SK-N-SH (cell line): Measurements from ENCODE around the gene USP22. TPM values are rescaled to one million over a fixed set of nuclear protein-coding genes. Genes with fewer than 3 reads are reported as not detected.
"Not testable (repeated sequence)": the region's sequence is repeated elsewhere in the genome, so short reads cannot be mapped to it uniquely, and the experiment has no call there.

Experiments
- CTCF ChIA-PET: fragments of 300-600, 350-600 bp; formaldehyde crosslinking; extraction: SDS; loops from one replicate; lab custom pipeline; 2021; lab: Yijun Ruan, JAX
- POLR2A ChIA-PET: fragments of 350-600 bp; sonication (Branson Sonifier 250); formaldehyde crosslinking; extraction: SDS; loops from one replicate; lab custom pipeline; 2020; ENCODE audit warnings: antibody characterized with exemption, inconsistent platforms; lab: Yijun Ruan, JAX
- DNase-seq: peaks from one replicate; pipeline ENCODE4 v3.0.0; 2012
- H2AFZ ChIP-seq: fragments of 200-600 bp; sonication (generic); 2 replicates; pipeline ENCODE4 v1.8.1; 2016; ENCODE audit warnings: antibody characterized with exemption, mild to moderate bottlenecking, low read depth
- H3F3A ChIP-seq: fragments of 200-600 bp; sonication (generic); replicated peaks from 2 replicates; pipeline ENCODE3; 2016; ENCODE audit warnings: antibody characterized with exemption, mild to moderate bottlenecking; ENCODE audit not compliant: insufficient read depth
- H3K27ac ChIP-seq, 2 experiments: fragments of 200-500 bp in 1 of 2; fragments of 200-600 bp in 1 of 2; sonication (Bioruptor generic) in 1 of 2; sonication (generic), shearing (Covaris generic) in 1 of 2; 2 replicates each; pipeline versions ENCODE4 v1.5.1 to v1.6.1; 2014 to 2016; ENCODE audit warnings: low read depth in 2 of 2, inconsistent platforms in 1 of 2, low read length in 1 of 2, mild to moderate bottlenecking in 1 of 2, mixed read lengths in 1 of 2
- H3K27me3 ChIP-seq: fragments of 200-600 bp; sonication (generic), shearing (Covaris generic); 2 replicates; pipeline ENCODE4 v1.6.1; 2016; ENCODE audit warnings: mixed run types; ENCODE audit not compliant: insufficient read depth
- H3K36me3 ChIP-seq, 2 experiments: fragments of 200-500 bp in 1 of 2; fragments of 200-600 bp in 1 of 2; sonication (Bioruptor generic) in 1 of 2; sonication (generic) in 1 of 2; replicated peaks in 1 of 2; 2 replicates each; pipeline versions ENCODE3 to v1.5.1; 2014 to 2016; ENCODE audit warnings: low read length in 1 of 2, mild to moderate bottlenecking in 1 of 2; ENCODE audit not compliant: insufficient read depth in 2 of 2, control insufficient read depth in 1 of 2
- H3K4me1 ChIP-seq, 2 experiments: fragments of 200-500 bp in 1 of 2; fragments of 200-600 bp in 1 of 2; sonication (Bioruptor generic) in 1 of 2; sonication (generic), shearing (Covaris generic) in 1 of 2; 2 replicates each; pipeline versions ENCODE4 v1.5.1 to v1.6.1; 2014 to 2016; ENCODE audit warnings: low read depth in 1 of 2, low read length in 1 of 2, mixed run types in 1 of 2; ENCODE audit not compliant: insufficient read depth in 2 of 2, control insufficient read depth in 1 of 2
- H3K4me2 ChIP-seq: fragments of 200-600 bp; sonication (generic), shearing (Covaris generic); 2 replicates; pipeline ENCODE4 v1.6.1; 2017; ENCODE audit warnings: mixed run types
- H3K4me3 ChIP-seq, 2 experiments: fragments of 200-500 bp in 1 of 2; fragments of 200-600 bp in 1 of 2; sonication (Bioruptor generic) in 1 of 2; sonication (generic), shearing (Covaris generic) in 1 of 2; 2 replicates each; pipeline versions ENCODE4 v1.5.1 to v1.8.1; 2014 to 2016; ENCODE audit warnings: low read depth in 2 of 2, inconsistent platforms in 1 of 2, low read length in 1 of 2, mild to moderate bottlenecking in 1 of 2, mixed read lengths in 1 of 2, moderate library complexity in 1 of 2
- H3K79me2 ChIP-seq: fragments of 200-600 bp; sonication (generic); 2 replicates; pipeline ENCODE4 v1.8.1; 2017; ENCODE audit warnings: mild to moderate bottlenecking; ENCODE audit not compliant: insufficient read depth
- H3K9ac ChIP-seq: fragments of 200-600 bp; sonication (generic); 2 replicates; pipeline ENCODE4 v1.6.1; 2017; ENCODE audit warnings: mixed run types
- H3K9me2 ChIP-seq: fragments of 200-600 bp; sonication (generic); 2 replicates; pipeline ENCODE4 v1.6.1; 2017; ENCODE audit warnings: mixed run types
- H3K9me3 ChIP-seq: fragments of 200-600 bp; sonication (generic); 2 replicates; pipeline ENCODE4 v1.6.1; 2017; ENCODE audit warnings: mixed run types, mild to moderate bottlenecking, moderate library complexity
- H4K20me1 ChIP-seq: fragments of 200-600 bp; sonication (generic); 2 replicates; pipeline ENCODE4 v1.6.1; 2017; ENCODE audit warnings: mild to moderate bottlenecking, mixed run types; ENCODE audit not compliant: insufficient read depth
- FOXM1 ChIP-seq: IDR thresholded peaks from 2 replicates; pipeline ENCODE4 v1.4.0; 2012; ENCODE audit warnings: low read depth, mild to moderate bottlenecking
- RCOR1 ChIP-seq: fragments of 150-350 bp; IDR thresholded peaks from 2 replicates; pipeline ENCODE4 v1.6.1; 2017; ENCODE audit warnings: antibody characterized with exemption, low read length
- RFX5 ChIP-seq: IDR thresholded peaks from 2 replicates; pipeline ENCODE4 v1.6.1; 2012; ENCODE audit warnings: mild to moderate bottlenecking, improper control_type of control experiment, low read length
- SMC3 ChIP-seq: IDR thresholded peaks from 2 replicates; pipeline ENCODE4 v1.6.1; 2012; ENCODE audit warnings: low read depth, low read length, improper control_type of control experiment
- WGBS: methylation state at CpG from one replicate; pipeline ENCODE4 v1.1.6; 2017; ENCODE audit warnings: low lambda C conversion rate; 5-methylcytosine and 5-hydroxymethylcytosine counted together
- polyA plus RNA-seq, 3 experiments: library from polyadenylated mRNA; depleted of rRNA; stranded (reverse); fragments of >200 nt; gene quantifications; 2 replicates each; pipeline ENCODE4 v1.2.3, GENCODE V29; 2012
- TF ChIP-seq, protein P1 (sequence below): IDR thresholded peaks from 2 replicates; pipeline ENCODE4 v1.4.0; 2012; ENCODE audit warnings: low read depth, borderline replicate concordance
- TF ChIP-seq, protein P2 (sequence below): IDR thresholded peaks from 2 replicates; pipeline ENCODE4 v1.4.0; 2012; ENCODE audit warnings: low read depth
- TF ChIP-seq, protein P3 (sequence below): IDR thresholded peaks from 2 replicates; pipeline ENCODE4 v1.6.1; 2012; ENCODE audit warnings: mild to moderate bottlenecking, low read depth, low read length, moderate library complexity
- TF ChIP-seq, protein P4 (sequence below): fragments of 150-350 bp; IDR thresholded peaks from 2 replicates; pipeline ENCODE4 v1.6.1; 2017; ENCODE audit warnings: antibody characterized with exemption, low read length, low read depth, borderline replicate concordance
- TF ChIP-seq, protein P5 (sequence below): fragments of 200-600 bp; sonication (generic); IDR thresholded peaks from 2 replicates; pipeline ENCODE4 v1.6.1; 2017; ENCODE audit warnings: antibody characterized with exemption, mild to moderate bottlenecking, moderate library complexity
- TF ChIP-seq, protein P6 (sequence below): IDR thresholded peaks from 2 replicates; pipeline ENCODE4; 2012

The USP22 gene
- polyA plus RNA-seq, 1 of the 3 experiments (the other 2 are of a cell fraction), result 142 TPM

DNA sequence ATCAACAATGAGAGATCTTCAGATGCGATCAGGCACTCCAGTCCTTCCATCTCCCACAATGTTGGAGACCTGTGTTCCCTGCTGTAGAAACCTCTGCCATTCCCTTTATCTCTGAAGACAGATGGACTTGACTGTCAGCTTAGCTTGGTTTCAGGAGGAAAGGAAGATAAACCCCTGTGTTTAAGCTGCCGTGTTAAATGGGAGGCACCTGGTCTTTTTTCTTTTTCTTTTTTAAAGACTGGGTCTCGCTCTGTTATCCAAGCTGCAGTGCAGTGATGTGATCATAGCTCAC lies 63.1 kb downstream of the USP22 start:
- Histone ChIP-seq H3K9ac (no peak overlapping the region), H3K27me3 (no peaks in the 10 kb centered on the region), H3K36me3 (peaks cover 24 to 28% of the 10 kb centered on the region in 2 experiments), H3K4me3 (no peak overlapping the region), H4K20me1 (no peaks in the 10 kb centered on the region), H3K4me1 (no peaks in the 10 kb centered on the region), H3K4me2 (no peak overlapping the region), H3K79me2 (no peaks in the 10 kb centered on the region), H2AFZ (no peak overlapping the region), H3K9me3 (no peaks in the 10 kb centered on the region), H3K27ac (no peak overlapping the region)
- ChIA-PET POLR2A (no interaction called here), CTCF (no interaction called here)
- 91% methylated on average over 3 of the region's 3 CpGs for WGBS
- DNase-seq, result no peak
- TF ChIP-seq, protein P1, sequence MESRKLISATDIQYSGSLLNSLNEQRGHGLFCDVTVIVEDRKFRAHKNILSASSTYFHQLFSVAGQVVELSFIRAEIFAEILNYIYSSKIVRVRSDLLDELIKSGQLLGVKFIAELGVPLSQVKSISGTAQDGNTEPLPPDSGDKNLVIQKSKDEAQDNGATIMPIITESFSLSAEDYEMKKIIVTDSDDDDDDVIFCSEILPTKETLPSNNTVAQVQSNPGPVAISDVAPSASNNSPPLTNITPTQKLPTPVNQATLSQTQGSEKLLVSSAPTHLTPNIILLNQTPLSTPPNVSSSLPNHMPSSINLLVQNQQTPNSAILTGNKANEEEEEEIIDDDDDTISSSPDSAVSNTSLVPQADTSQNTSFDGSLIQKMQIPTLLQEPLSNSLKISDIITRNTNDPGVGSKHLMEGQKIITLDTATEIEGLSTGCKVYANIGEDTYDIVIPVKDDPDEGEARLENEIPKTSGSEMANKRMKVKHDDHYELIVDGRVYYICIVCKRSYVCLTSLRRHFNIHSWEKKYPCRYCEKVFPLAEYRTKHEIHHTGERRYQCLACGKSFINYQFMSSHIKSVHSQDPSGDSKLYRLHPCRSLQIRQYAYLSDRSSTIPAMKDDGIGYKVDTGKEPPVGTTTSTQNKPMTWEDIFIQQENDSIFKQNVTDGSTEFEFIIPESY, result no peak
- TF ChIP-seq, protein P2, sequence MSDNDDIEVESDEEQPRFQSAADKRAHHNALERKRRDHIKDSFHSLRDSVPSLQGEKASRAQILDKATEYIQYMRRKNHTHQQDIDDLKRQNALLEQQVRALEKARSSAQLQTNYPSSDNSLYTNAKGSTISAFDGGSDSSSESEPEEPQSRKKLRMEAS, result no peak
- TF ChIP-seq, protein P3, sequence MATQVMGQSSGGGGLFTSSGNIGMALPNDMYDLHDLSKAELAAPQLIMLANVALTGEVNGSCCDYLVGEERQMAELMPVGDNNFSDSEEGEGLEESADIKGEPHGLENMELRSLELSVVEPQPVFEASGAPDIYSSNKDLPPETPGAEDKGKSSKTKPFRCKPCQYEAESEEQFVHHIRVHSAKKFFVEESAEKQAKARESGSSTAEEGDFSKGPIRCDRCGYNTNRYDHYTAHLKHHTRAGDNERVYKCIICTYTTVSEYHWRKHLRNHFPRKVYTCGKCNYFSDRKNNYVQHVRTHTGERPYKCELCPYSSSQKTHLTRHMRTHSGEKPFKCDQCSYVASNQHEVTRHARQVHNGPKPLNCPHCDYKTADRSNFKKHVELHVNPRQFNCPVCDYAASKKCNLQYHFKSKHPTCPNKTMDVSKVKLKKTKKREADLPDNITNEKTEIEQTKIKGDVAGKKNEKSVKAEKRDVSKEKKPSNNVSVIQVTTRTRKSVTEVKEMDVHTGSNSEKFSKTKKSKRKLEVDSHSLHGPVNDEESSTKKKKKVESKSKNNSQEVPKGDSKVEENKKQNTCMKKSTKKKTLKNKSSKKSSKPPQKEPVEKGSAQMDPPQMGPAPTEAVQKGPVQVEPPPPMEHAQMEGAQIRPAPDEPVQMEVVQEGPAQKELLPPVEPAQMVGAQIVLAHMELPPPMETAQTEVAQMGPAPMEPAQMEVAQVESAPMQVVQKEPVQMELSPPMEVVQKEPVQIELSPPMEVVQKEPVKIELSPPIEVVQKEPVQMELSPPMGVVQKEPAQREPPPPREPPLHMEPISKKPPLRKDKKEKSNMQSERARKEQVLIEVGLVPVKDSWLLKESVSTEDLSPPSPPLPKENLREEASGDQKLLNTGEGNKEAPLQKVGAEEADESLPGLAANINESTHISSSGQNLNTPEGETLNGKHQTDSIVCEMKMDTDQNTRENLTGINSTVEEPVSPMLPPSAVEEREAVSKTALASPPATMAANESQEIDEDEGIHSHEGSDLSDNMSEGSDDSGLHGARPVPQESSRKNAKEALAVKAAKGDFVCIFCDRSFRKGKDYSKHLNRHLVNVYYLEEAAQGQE, result no peak
- no peak for TF ChIP-seq RCOR1
- TF ChIP-seq, protein P4, sequence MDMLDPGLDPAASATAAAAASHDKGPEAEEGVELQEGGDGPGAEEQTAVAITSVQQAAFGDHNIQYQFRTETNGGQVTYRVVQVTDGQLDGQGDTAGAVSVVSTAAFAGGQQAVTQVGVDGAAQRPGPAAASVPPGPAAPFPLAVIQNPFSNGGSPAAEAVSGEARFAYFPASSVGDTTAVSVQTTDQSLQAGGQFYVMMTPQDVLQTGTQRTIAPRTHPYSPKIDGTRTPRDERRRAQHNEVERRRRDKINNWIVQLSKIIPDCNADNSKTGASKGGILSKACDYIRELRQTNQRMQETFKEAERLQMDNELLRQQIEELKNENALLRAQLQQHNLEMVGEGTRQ, result no peak
- TF ChIP-seq SMC3, result no peak
- TF ChIP-seq FOXM1, result no peak
- TF ChIP-seq, protein P5, sequence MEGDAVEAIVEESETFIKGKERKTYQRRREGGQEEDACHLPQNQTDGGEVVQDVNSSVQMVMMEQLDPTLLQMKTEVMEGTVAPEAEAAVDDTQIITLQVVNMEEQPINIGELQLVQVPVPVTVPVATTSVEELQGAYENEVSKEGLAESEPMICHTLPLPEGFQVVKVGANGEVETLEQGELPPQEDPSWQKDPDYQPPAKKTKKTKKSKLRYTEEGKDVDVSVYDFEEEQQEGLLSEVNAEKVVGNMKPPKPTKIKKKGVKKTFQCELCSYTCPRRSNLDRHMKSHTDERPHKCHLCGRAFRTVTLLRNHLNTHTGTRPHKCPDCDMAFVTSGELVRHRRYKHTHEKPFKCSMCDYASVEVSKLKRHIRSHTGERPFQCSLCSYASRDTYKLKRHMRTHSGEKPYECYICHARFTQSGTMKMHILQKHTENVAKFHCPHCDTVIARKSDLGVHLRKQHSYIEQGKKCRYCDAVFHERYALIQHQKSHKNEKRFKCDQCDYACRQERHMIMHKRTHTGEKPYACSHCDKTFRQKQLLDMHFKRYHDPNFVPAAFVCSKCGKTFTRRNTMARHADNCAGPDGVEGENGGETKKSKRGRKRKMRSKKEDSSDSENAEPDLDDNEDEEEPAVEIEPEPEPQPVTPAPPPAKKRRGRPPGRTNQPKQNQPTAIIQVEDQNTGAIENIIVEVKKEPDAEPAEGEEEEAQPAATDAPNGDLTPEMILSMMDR, result no peak
- no peak for TF ChIP-seq RFX5
- TF ChIP-seq, protein P6, sequence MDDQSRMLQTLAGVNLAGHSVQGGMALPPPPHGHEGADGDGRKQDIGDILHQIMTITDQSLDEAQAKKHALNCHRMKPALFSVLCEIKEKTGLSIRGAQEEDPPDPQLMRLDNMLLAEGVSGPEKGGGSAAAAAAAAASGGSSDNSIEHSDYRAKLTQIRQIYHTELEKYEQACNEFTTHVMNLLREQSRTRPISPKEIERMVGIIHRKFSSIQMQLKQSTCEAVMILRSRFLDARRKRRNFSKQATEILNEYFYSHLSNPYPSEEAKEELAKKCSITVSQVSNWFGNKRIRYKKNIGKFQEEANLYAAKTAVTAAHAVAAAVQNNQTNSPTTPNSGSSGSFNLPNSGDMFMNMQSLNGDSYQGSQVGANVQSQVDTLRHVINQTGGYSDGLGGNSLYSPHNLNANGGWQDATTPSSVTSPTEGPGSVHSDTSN, result no peak
- TF ChIP-seq, all 33 proteins: peak for 0
- Histone ChIP-seq H3F3A (no peaks in the 10 kb centered on the region), H3K9me2 (no peaks in the 10 kb centered on the region)

DNA sequence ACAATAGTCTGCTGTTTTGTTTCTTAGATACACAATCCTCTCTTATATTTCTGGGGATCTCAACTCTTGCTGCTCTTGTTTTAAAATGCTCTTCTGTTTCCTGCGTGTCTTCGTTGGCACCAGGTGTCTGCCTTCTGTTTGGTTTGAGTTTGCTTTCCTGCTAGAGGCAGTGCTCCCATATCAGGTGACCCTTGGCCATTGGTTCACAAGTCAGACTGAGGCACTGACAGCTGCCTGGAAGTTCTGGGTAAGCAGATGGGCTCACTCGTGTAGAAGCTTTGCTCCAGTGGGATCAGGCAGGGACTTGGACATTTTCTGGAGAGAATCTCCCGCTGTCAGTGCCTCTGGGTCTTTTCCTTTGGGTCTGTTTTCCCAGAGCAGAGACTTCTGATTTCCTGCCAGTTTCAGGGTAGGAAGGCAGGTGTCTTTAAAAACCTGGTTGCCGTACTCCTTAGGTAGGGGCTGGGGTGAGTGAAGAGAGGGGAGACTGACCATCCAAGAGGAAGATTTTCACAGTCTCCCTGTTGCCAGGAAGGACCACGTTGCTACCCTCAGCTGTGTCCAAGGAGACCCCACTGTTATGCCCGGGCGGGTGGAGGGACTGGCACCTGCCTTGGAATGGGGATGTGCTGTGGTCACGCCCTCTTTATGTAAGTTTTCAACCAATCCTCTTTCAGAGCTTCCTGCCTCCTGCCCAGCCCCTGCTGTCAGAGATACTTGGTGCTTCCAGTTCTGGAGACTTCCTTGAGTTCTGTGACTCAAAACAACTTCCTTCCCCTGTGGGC lies 63.6 kb downstream of the USP22 start:
- H3K4me3 ChIP-seq, H3K27ac ChIP-seq, H3K79me2 ChIP-seq, H3F3A ChIP-seq, H3K9me2 ChIP-seq, H3K4me2 ChIP-seq, H3K9me3 ChIP-seq, H2AFZ ChIP-seq, H4K20me1 ChIP-seq, H3K27me3 ChIP-seq, DNase-seq, H3K9ac ChIP-seq, CTCF ChIA-PET, POLR2A ChIA-PET, H3K4me1 ChIP-seq: not testable (repeated sequence)
- WGBS, result 69% methylated on average over 8 of the region's 9 CpGs
- H3K36me3 ChIP-seq, result peaks cover 24 to 28% of the 10 kb centered on the region in 2 experiments
